Ishikawa (cell line): ENCODE results near the gene GNA14.

Source experiments
- EP300 ChIP-seq: IDR thresholded peaks from 2 replicates; pipeline ENCODE4 v1.6.1; 2012; ENCODE audit warnings: borderline replicate concordance
- RAD21 ChIP-seq: IDR thresholded peaks from 2 replicates; pipeline ENCODE4 v1.6.1; 2012; ENCODE audit warnings: low read depth

DNA sequence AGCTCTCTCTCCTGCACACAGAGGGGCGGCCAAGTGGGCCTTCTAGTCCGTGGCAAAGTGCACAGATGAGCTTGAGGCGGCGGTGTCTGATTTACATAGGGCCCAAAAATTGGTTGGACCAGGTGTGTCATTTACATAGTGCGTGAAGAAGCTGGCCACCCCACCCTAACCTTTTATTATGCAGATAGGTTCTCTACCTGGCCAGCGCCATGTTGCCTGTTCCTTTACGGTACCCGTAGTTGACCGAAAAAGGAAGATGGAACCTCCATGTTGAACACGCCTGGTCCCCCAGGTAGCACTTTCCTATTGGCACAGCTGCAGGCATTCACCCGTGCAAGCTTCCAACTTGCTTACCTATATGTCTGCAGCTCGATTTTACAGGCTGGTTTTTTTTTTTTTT lies 61.5 kb downstream of the GNA14 start:
- TF ChIP-seq RAD21 (no peak), EP300 (no peak)
